ENCODE data around the gene EDN3.

EDN3 gene

GRCh38 chr20:59364611-59365010, 64.2 kb downstream of the EDN3 start:
- DNase-seq (ENCODE audit: low read depth in 2 of 2): no peak

GRCh38 chr20:59365611-59366285, 65.3 kb downstream of the EDN3 start:
- no peak for DNase-seq (ENCODE audit: low read depth in 2 of 2)

- DNase-seq (ENCODE audit: low read depth in 2 of 2): no peak
These were observed 71.0 kb downstream of the EDN3 start for GRCh38 chr20:59371431-59371830.

- DNase-seq (ENCODE audit: low read depth in 2 of 2): no peak
These were observed 73.8 kb downstream of the EDN3 start for GRCh38 chr20:59374261-59374660.

GRCh38 chr20:59375541-59375940, 75.1 kb downstream of the EDN3 start:
- DNase-seq (ENCODE audit: low read depth in 2 of 2): no peak

Measured in stimulated activated CD8-positive, alpha-beta memory T cell treated with anti-CD3 and anti-CD28 coated beads, Interleukin-2, amount 100 ng/mL, for 1 hour (primary cell).